Bronchial epithelial cell (primary cell): ENCODE data around the gene SRL. TPM values are rescaled to one million over a fixed set of nuclear protein-coding genes. Genes with fewer than 3 reads are reported as not detected.

Source experiments
- DNase-seq: peaks from one replicate; pipeline ENCODE4 v3.0.0-alpha.2; 2010; ENCODE audit warnings: low read depth
- FAIRE-seq: peaks from 2 replicates; lab custom pipeline; 2011; peaks lifted over from hg19 to GRCh38; lab: Jason Lieb, UNC
- H3K27me3 ChIP-seq: 2 replicates; pipeline ENCODE4 v1.5.1; 2011; ENCODE audit warnings: low read length; ENCODE audit not compliant: control insufficient read depth, insufficient read depth
- H3K36me3 ChIP-seq: 2 replicates; pipeline ENCODE4 v1.5.1; 2011; ENCODE audit warnings: low read length; ENCODE audit not compliant: control insufficient read depth, insufficient read depth
- H3K4me3 ChIP-seq: 2 replicates; pipeline ENCODE4 v1.5.1; 2011; ENCODE audit warnings: mild to moderate bottlenecking, low read depth, low read length, control low read depth
- CTCF ChIP-seq: IDR thresholded peaks from 2 replicates; pipeline ENCODE4 v1.5.1; 2011; ENCODE audit warnings: mild to moderate bottlenecking, moderate library complexity, low read length, control low read depth, inconsistent platforms; ENCODE audit not compliant: insufficient read depth, severe bottlenecking
- total RNA-seq: library from RNA; depleted of rRNA; stranded (reverse); fragments of >200 nt; gene quantifications from 2 replicates; pipeline ENCODE4 v1.2.1, GENCODE V29; 2014

Gene SRL
- total RNA-seq, 1 donor from 2014 or later = not detected

- Histone ChIP-seq H3K4me3 (no peak overlapping the region), H3K36me3 (no peaks in the 10 kb centered on the region), H3K27me3 (no peaks in the 10 kb centered on the region)
- TF ChIP-seq CTCF = no peak
- FAIRE-seq = no peak
- DNase-seq = no peak
These were observed 1.3 kb downstream of the SRL start for GRCh38 chr16:4240624-4241023.

GRCh38 chr16:4239682-4240175 lies 2.2 kb downstream of the SRL start:
- no peak for TF ChIP-seq CTCF
- Histone ChIP-seq H3K36me3 (no peaks in the 10 kb centered on the region), H3K4me3 (no peak overlapping the region), H3K27me3 (peaks cover 2% of the 10 kb centered on the region)
- FAIRE-seq (no peak), DNase-seq (no peak)

- H3K4me3 ChIP-seq = no peak overlapping the region
- no peak for TF ChIP-seq CTCF
- no peak for FAIRE-seq
These were observed 2.9 kb downstream of the SRL start for GRCh38 chr16:4239020-4239419.

GRCh38 chr16:4233431-4233830 lies 8.4 kb downstream of the SRL start:
- Histone ChIP-seq H3K4me3 (no peak overlapping the region), H3K27me3 (peaks cover 2% of the 10 kb centered on the region), H3K36me3 (no peaks in the 10 kb centered on the region)
- DNase-seq = no peak
- FAIRE-seq = no peak
- TF ChIP-seq CTCF = no peak

More at GRCh38 chr16:4239020-4239419, 2.9 kb downstream of the SRL start:
- Histone ChIP-seq H3K27me3 (peaks cover 2% of the 10 kb centered on the region), H3K36me3 (no peaks in the 10 kb centered on the region)
- DNase-seq = no peak

- peak; percentile 90 for FAIRE-seq
- DNase-seq = no peak
- Histone ChIP-seq H3K36me3 (no peaks in the 10 kb centered on the region), H3K27me3 (peaks cover 2% of the 10 kb centered on the region), H3K4me3 (no peak overlapping the region)
- no peak for TF ChIP-seq CTCF
These were observed 9.1 kb downstream of the SRL start for GRCh38 chr16:4232541-4233386.

GRCh38 chr16:4231886-4232285 lies 10.0 kb downstream of the SRL start:
- no peak for TF ChIP-seq CTCF
- no peak for DNase-seq
- H3K4me3 ChIP-seq = no peak overlapping the region
- H3K27me3 ChIP-seq = peaks cover 2% of the 10 kb centered on the region
- FAIRE-seq = no peak
- no peaks in the 10 kb centered on the region for H3K36me3 ChIP-seq
